K562 (cell line): ENCODE data around the gene PARD3B. TPM values are rescaled to one million over a fixed set of nuclear protein-coding genes. Genes with fewer than 3 reads are reported as not detected.

Source experiments
- ATAC-seq: fragments of 200-7000 bp; cut with Tn5 transposase; 3 replicates; pipeline ENCODE4 v1.9.1; 2020; ENCODE audit warnings: moderate library complexity
- BruUV-seq: library from RNA; stranded (reverse); fragments of 400-500 nt; replicated peaks from 2 replicates; lab custom pipeline; 2021; lab: Mats Ljungman, UMichigan
- CTCF ChIA-PET: fragments of 300-600 bp; formaldehyde crosslinking; extraction: SDS; loops from one replicate; lab custom pipeline; 2021; ENCODE audit warnings: low intra/inter-chr PET ratio; lab: Yijun Ruan, JAX
- POLR2A ChIA-PET: fragments of 300-600, 350-650 bp; sonication (Branson Sonifier 250); formaldehyde crosslinking; extraction: SDS; loops from one replicate; lab custom pipeline; 2021; ENCODE audit warnings: antibody characterized with exemption, inconsistent platforms; lab: Yijun Ruan, JAX
- DNase-seq, 4 experiments: peaks; one replicate each; pipeline versions ENCODE4 v3.0.0 to v3.0.0-alpha.2; 2011 to 2018; ENCODE audit warnings: low spot score in 3 of 4, mixed read lengths in 3 of 4; ENCODE audit errors: extremely low read depth in 1 of 4
- FAIRE-seq: peaks from 2 replicates; lab custom pipeline; 2011; peaks lifted over from hg19 to GRCh38; lab: Jason Lieb, UNC
- H2AFZ ChIP-seq: 2 replicates; pipeline ENCODE4 v1.6.0; 2011; ENCODE audit warnings: low read depth, low read length, control low read depth, inconsistent platforms
- H3K27ac ChIP-seq: fragments of 200-600 bp; 3 replicates; pipeline ENCODE4 v1.8.0; 2011; ENCODE audit warnings: low read depth, mild to moderate bottlenecking, control low read depth, inconsistent platforms, low read length, moderate library complexity, mixed read lengths; ENCODE audit errors: extremely low read depth
- H3K27me3 ChIP-seq, 2 experiments: fragments of 300-600 bp in 1 of 2; 2 replicates in 1 of 2; 3 replicates in 1 of 2; pipeline versions ENCODE4 v1.6.0 to v1.8.0; 2011; ENCODE audit warnings: inconsistent platforms in 2 of 2, low read length in 2 of 2, mild to moderate bottlenecking in 1 of 2, mixed read lengths in 1 of 2, moderate library complexity in 1 of 2; ENCODE audit not compliant: control insufficient read depth in 2 of 2, insufficient read depth in 2 of 2
- H3K36me3 ChIP-seq: fragments of 300-600 bp; 3 replicates; pipeline ENCODE4 v1.8.0; 2011; ENCODE audit warnings: mild to moderate bottlenecking, low read length, inconsistent platforms; ENCODE audit not compliant: control insufficient read depth, insufficient read depth
- H3K4me1 ChIP-seq, 2 experiments: fragments of 200-600 bp in 1 of 2; replicated peaks in 1 of 2; 2 replicates in 1 of 2; 3 replicates in 1 of 2; pipeline versions ENCODE4 v1.5.1 to v1.8.0; 2011; ENCODE audit warnings: inconsistent platforms in 2 of 2, low read length in 2 of 2, mild to moderate bottlenecking in 1 of 2, mixed read lengths in 1 of 2, moderate library complexity in 1 of 2; ENCODE audit not compliant: control insufficient read depth in 2 of 2, insufficient read depth in 2 of 2
- H3K4me2 ChIP-seq: 2 replicates; pipeline ENCODE4 v1.6.1; 2011; ENCODE audit warnings: low read length, control low read depth, inconsistent platforms, mixed read lengths; ENCODE audit not compliant: insufficient read depth
- H3K4me3 ChIP-seq: fragments of 200-600 bp; sonication (generic), shearing (Covaris generic); 2 replicates; pipeline ENCODE4 v1.5.1; 2016; ENCODE audit warnings: control low read depth, inconsistent platforms
- H3K79me2 ChIP-seq: fragments of 200-600 bp; 3 replicates; pipeline ENCODE4 v1.8.0; 2011; ENCODE audit warnings: low read length, inconsistent platforms; ENCODE audit not compliant: control insufficient read depth, insufficient read depth
- H3K9ac ChIP-seq, 2 experiments: 2 replicates each; pipeline versions ENCODE4 v1.6.0 to v1.6.1; 2011; ENCODE audit warnings: low read depth in 2 of 2, low read length in 2 of 2, control low read depth in 1 of 2, inconsistent platforms in 1 of 2, mild to moderate bottlenecking in 1 of 2, mixed read lengths in 1 of 2; ENCODE audit not compliant: insufficient read depth in 1 of 2
- H3K9me1 ChIP-seq: one replicate; pipeline ENCODE4 v1.6.0; 2011; ENCODE audit warnings: inconsistent platforms, mild to moderate bottlenecking, low read length, moderate library complexity; ENCODE audit not compliant: control insufficient read depth, insufficient read depth
- H3K9me3 ChIP-seq: replicated peaks from 2 replicates; pipeline ENCODE4 v1.5.1; 2011; ENCODE audit warnings: low read depth, low read length, inconsistent platforms; ENCODE audit not compliant: control insufficient read depth, insufficient read depth
- H4K20me1 ChIP-seq: replicated peaks from 2 replicates; pipeline ENCODE4 v1.6.1; 2011; ENCODE audit warnings: low read length, inconsistent platforms, mixed read lengths; ENCODE audit not compliant: control insufficient read depth, insufficient read depth
- CAMTA2 ChIP-seq: fragments of 250-450 bp; sonication (Bioruptor Pico); conservative IDR thresholded peaks from 2 replicates; pipeline ENCODE4 v1.5.1; 2022
- CBX2 ChIP-seq: fragments of 200-600 bp; sonication (generic); IDR thresholded peaks from one replicate; pipeline ENCODE4 v1.6.1; 2012; ENCODE audit warnings: mild to moderate bottlenecking, low read length, inconsistent platforms; ENCODE audit not compliant: insufficient read depth, poor library complexity, severe bottlenecking
- CCNT2 ChIP-seq: IDR thresholded peaks from 2 replicates; pipeline ENCODE4 v1.6.1; 2011; ENCODE audit warnings: borderline replicate concordance, low read depth, mild to moderate bottlenecking, moderate library complexity, mixed read lengths, low read length; ENCODE audit not compliant: insufficient read length; ENCODE audit errors: extremely low read depth
- CGGBP1 ChIP-seq: fragments of 250-450 bp; sonication (Bioruptor Pico); IDR thresholded peaks from 2 replicates; pipeline ENCODE4 v1.9.0; 2021; ENCODE audit warnings: mild to moderate bottlenecking
- MAFG ChIP-seq: fragments of 450-650 bp; conservative IDR thresholded peaks from 2 replicates; pipeline ENCODE4 v1.6.1; 2016; ENCODE audit warnings: missing genetic modification characterization, missing compliant biosample characterization
- MEF2A ChIP-seq: IDR thresholded peaks from 2 replicates; pipeline ENCODE4 v1.6.1; 2011; ENCODE audit warnings: low read depth, mild to moderate bottlenecking, low read length, moderate library complexity; ENCODE audit not compliant: control insufficient read depth
- NR3C1 ChIP-seq: sonication (generic); formaldehyde crosslinking; IDR thresholded peaks from 2 replicates; pipeline ENCODE4 v1.8.1; 2022; ENCODE audit warnings: missing genetic modification reagents
- RBM39 ChIP-seq: fragments of 200-400 bp; formaldehyde crosslinking; optimal IDR thresholded peaks from 2 replicates; pipeline ENCODE3; 2018; ENCODE audit warnings: low read depth, low read length
- TCF3 ChIP-seq: sonication (generic); formaldehyde crosslinking; IDR thresholded peaks from 2 replicates; pipeline ENCODE4 v1.4.0; 2020; ENCODE audit warnings: mild to moderate bottlenecking, missing genetic modification reagents
- ZBTB40 ChIP-seq, 2 experiments: fragments of 450-650 bp in 1 of 2; sonication (generic) in 1 of 2; formaldehyde crosslinking in 1 of 2; IDR thresholded peaks; 2 replicates each; pipeline versions ENCODE4 v1.7.1 to v1.9.0; 2016 to 2022; ENCODE audit warnings: inconsistent platforms in 1 of 2, mild to moderate bottlenecking in 1 of 2, missing genetic modification reagents in 1 of 2
- WGBS: fragments of 100-300 bp; shearing (Covaris generic); methylation state at CpG from one replicate; pipeline ENCODE4 v1.1.6; 2016; ENCODE audit warnings: low coverage, mixed read lengths; ENCODE audit not compliant: insufficient coverage; ENCODE audit errors: missing lambda C conversion rate; 5-methylcytosine and 5-hydroxymethylcytosine counted together
- in situ Hi-C: fragments of 300-500 bp; cut with MboI; formaldehyde crosslinking; loops from 4 replicates; pipeline ENCODE4 v1.15.0; 2018; ENCODE audit warnings: inconsistent platforms, mixed read lengths
- intact Hi-C: fragments of 100-400 bp; cut with micrococcal nuclease; formaldehyde crosslinking; loops from 2 replicates; pipeline ENCODE4 v1.14.2; 2022
- polyA plus RNA-seq, 8 experiments: library from polyadenylated mRNA; depleted of rRNA in 4 of 8; stranded (reverse) in 5 of 8; unstranded in 3 of 8; fragments of >200 nt; fragmentation: Nextera tagmentation in 2 of 8; fragmentation: Illumina TruSeq in 1 of 8; extraction: Ambion mirVana in 2 of 8; extraction: Trizol in 1 of 8; gene quantifications; 2 replicates each; pipeline versions ENCODE4 v1.2.1 to v1.2.3, GENCODE V29; 2011 to 2014; ENCODE audit warnings: inconsistent platforms in 1 of 8, missing spikeins in 1 of 8
- total RNA-seq, 7 experiments: library from RNA; depleted of rRNA in 6 of 7; stranded (reverse); fragments of >200 nt in 6 of 7; fragmentation: Illumina TruSeq in 2 of 7; extraction: Trizol in 2 of 7; gene quantifications; 2 replicates each; pipeline versions ENCODE4 v1.2.1 to v1.2.3, GENCODE V29; 2011 to 2021; ENCODE audit warnings: low replicate concordance in 1 of 7

Gene PARD3B
- total and polyA plus RNA-seq, 9 of the 15 experiments (the other 6 are each of a cell fraction or from before 2014, with no cell fraction given), result 0.15 to 3.0 (median 1.1) TPM

- DNase-seq, result no peak
- Histone ChIP-seq H3K27ac (no peak overlapping the region), H3K9me1 (no peaks in the 10 kb centered on the region), H3K4me2 (no peak overlapping the region), H3K4me1 (no peaks in the 10 kb centered on the region)
- CTCF ChIA-PET, result no interaction called here
- TF ChIP-seq CAMTA2 (CRISPR knock-in tag) (no peak), ZBTB40 (IDR thresholded peaks at IDR 0.05) (no peak), ZBTB40 (CRISPR knock-in tag; IDR thresholded peaks at IDR 0.05) (no peak), NR3C1 (no peak), MAFG (no peak), CGGBP1 (CRISPR knock-in tag) (no peak), MEF2A (no peak), CCNT2 (no peak), CBX2 (no peak), TCF3 (CRISPR knock-in tag) (no peak), RBM39 (no peak)
- TF ChIP-seq, all 486 proteins: peak for 0
- BruUV-seq, result no TSS peak
- Histone ChIP-seq H3K36me3 (no peaks in the 10 kb centered on the region), H4K20me1 (no peaks in the 10 kb centered on the region), H3K4me3 (no peak overlapping the region), H2AFZ (no peak overlapping the region), H3K9me3 (no peaks in the 10 kb centered on the region), H3K27me3 (no peaks in the 10 kb centered on the region), H3K9ac (no peak overlapping the region), H3K79me2 (no peaks in the 10 kb centered on the region)
- POLR2A ChIA-PET, result no interaction called here
- intact Hi-C loops, result no loop called here
- FAIRE-seq (no peak), ATAC-seq (no peak)
- in situ Hi-C loops, result no loop called here
- 3% methylated on average over 3 of the region's 3 CpGs for WGBS
Measured at GRCh38 chr2:205477016-205477705, 931.9 kb downstream of the PARD3B start.
